Panc1 (cell line): Measurements from ENCODE around the gene MAP2K6. TPM values are rescaled to one million over a fixed set of nuclear protein-coding genes. Genes with fewer than 3 reads are reported as not detected.

ENCODE experiments used
- ATAC-seq: fragments of 200-7000 bp; cut with Tn5 transposase; 2 replicates; pipeline ENCODE4 v1.9.1; 2020; ENCODE audit warnings: mild to moderate bottlenecking, moderate library complexity
- BruUV-seq: library from RNA; stranded (reverse); fragments of 400-500 nt; replicated peaks from 2 replicates; lab custom pipeline; 2021; lab: Mats Ljungman, UMichigan
- CTCF ChIA-PET: fragments of 300-600 bp; sonication (Branson Sonifier 250); formaldehyde crosslinking; loops from one replicate; lab custom pipeline; 2022; ENCODE audit warnings: antibody characterized with exemption; lab: Charles Lee
- POLR2A ChIA-PET: fragments of 300-600 bp; sonication (Branson Sonifier 250); formaldehyde crosslinking; loops from one replicate; lab custom pipeline; 2022; ENCODE audit warnings: antibody characterized with exemption; lab: Charles Lee
- DNase-seq: peaks from one replicate; pipeline ENCODE4 v3.0.0-alpha.2; 2010; ENCODE audit warnings: low read depth, low spot score
- H3K27ac ChIP-seq: 2 replicates; pipeline ENCODE4 v1.5.1; 2011; ENCODE audit warnings: mild to moderate bottlenecking, low read length, inconsistent platforms
- H3K27me3 ChIP-seq: fragments of 200-500 bp; sonication (Bioruptor generic); 2 replicates; pipeline ENCODE4 v1.6.0; 2014; ENCODE audit warnings: low read length, inconsistent platforms; ENCODE audit not compliant: control insufficient read depth, insufficient read depth
- H3K36me3 ChIP-seq: fragments of 200-500 bp; sonication (Bioruptor generic); 2 replicates; pipeline ENCODE4 v1.5.1; 2014; ENCODE audit warnings: inconsistent platforms, mild to moderate bottlenecking, low read length, moderate library complexity; ENCODE audit not compliant: control insufficient read depth, insufficient read depth
- H3K4me1 ChIP-seq: 2 replicates; pipeline ENCODE4 v1.5.1; 2011; ENCODE audit warnings: inconsistent platforms, mild to moderate bottlenecking, low read length, moderate library complexity; ENCODE audit not compliant: control insufficient read depth, insufficient read depth
- H3K4me3 ChIP-seq, 2 experiments: 2 replicates each; pipeline ENCODE4 v1.5.1; 2011 to 2012; ENCODE audit warnings: low read depth in 2 of 2, low read length in 2 of 2, mild to moderate bottlenecking in 2 of 2, inconsistent platforms in 1 of 2, moderate library complexity in 1 of 2
- H3K9me3 ChIP-seq: fragments of 200-500 bp; sonication (Bioruptor generic); 2 replicates; pipeline ENCODE4 v1.5.1; 2014; ENCODE audit warnings: low read depth, mild to moderate bottlenecking, inconsistent platforms, low read length, moderate library complexity; ENCODE audit not compliant: control insufficient read depth, insufficient read depth
- POLR2AphosphoS5 ChIP-seq: IDR thresholded peaks from 2 replicates; pipeline ENCODE4 v1.6.1; 2012; ENCODE audit warnings: mild to moderate bottlenecking, low read depth, low read length, moderate library complexity
- SIN3A ChIP-seq: IDR thresholded peaks from 2 replicates; pipeline ENCODE4 v1.6.1; 2012; ENCODE audit warnings: low read depth, mild to moderate bottlenecking, low read length, moderate library complexity, borderline replicate concordance; ENCODE audit not compliant: insufficient read depth
- TCF7L2 ChIP-seq: IDR thresholded peaks from 2 replicates; pipeline ENCODE4 v1.6.1; 2011; ENCODE audit warnings: mild to moderate bottlenecking, low read depth, low read length, inconsistent platforms
- in situ Hi-C: cut with HindIII; loops from 2 replicates; pipeline ENCODE4 v1.10.0; 2016; ENCODE audit warnings: low sequenced_read_pairs, low pct_unique_long_range_greater_than_20kb
- intact Hi-C: fragments of 100-400 bp; cut with micrococcal nuclease; formaldehyde crosslinking; loops from one replicate; pipeline ENCODE4 v1.10.0; 2022; ENCODE audit not compliant: unreplicated experiment
- total RNA-seq: library from RNA; stranded (reverse); gene quantifications from one replicate; pipeline ENCODE4 v1.2.1, GENCODE V29; 2021; ENCODE audit not compliant: unreplicated experiment
- TF ChIP-seq, protein P1 (sequence below): fragments of 450-650 bp; IDR thresholded peaks from 2 replicates; pipeline ENCODE4 v1.5.1; 2017; ENCODE audit warnings: mild to moderate bottlenecking
- TF ChIP-seq, protein P2 (sequence below), 2 experiments: IDR thresholded peaks; 2 replicates each; pipeline ENCODE4 v1.6.1; 2011 to 2012; ENCODE audit warnings: low read depth in 2 of 2, control low read depth in 1 of 2, low read length in 1 of 2, mild to moderate bottlenecking in 1 of 2, moderate library complexity in 1 of 2; ENCODE audit not compliant: insufficient read depth in 1 of 2

MAP2K6 gene
- total RNA-seq, 1 experiment from 2014 or later, result 11.8 TPM

DNA sequence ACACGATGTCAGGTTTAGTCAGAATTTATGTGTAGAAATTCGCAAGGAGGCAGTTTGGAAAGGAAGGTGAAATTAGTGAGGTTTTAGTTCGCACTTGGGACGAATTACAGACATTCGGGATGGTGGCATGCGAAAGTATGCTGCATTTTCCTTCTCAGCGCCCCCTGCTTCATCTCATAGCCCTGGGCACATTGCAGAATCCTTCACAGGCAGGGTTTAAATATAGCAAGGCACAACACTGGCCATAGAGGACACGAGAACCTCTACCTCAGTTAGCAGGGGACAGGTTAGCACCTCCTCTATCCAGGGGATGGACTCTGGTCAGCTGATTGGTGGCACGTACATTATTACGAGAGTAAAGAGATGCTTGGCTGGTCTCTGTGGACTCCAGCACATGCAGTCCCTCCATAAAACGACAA, 47.5 kb downstream of the MAP2K6 start:
- TF ChIP-seq SIN3A (no peak), TCF7L2 (no peak)
- TF ChIP-seq, protein P1, sequence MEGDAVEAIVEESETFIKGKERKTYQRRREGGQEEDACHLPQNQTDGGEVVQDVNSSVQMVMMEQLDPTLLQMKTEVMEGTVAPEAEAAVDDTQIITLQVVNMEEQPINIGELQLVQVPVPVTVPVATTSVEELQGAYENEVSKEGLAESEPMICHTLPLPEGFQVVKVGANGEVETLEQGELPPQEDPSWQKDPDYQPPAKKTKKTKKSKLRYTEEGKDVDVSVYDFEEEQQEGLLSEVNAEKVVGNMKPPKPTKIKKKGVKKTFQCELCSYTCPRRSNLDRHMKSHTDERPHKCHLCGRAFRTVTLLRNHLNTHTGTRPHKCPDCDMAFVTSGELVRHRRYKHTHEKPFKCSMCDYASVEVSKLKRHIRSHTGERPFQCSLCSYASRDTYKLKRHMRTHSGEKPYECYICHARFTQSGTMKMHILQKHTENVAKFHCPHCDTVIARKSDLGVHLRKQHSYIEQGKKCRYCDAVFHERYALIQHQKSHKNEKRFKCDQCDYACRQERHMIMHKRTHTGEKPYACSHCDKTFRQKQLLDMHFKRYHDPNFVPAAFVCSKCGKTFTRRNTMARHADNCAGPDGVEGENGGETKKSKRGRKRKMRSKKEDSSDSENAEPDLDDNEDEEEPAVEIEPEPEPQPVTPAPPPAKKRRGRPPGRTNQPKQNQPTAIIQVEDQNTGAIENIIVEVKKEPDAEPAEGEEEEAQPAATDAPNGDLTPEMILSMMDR, result no peak
- TF ChIP-seq, protein P2, sequence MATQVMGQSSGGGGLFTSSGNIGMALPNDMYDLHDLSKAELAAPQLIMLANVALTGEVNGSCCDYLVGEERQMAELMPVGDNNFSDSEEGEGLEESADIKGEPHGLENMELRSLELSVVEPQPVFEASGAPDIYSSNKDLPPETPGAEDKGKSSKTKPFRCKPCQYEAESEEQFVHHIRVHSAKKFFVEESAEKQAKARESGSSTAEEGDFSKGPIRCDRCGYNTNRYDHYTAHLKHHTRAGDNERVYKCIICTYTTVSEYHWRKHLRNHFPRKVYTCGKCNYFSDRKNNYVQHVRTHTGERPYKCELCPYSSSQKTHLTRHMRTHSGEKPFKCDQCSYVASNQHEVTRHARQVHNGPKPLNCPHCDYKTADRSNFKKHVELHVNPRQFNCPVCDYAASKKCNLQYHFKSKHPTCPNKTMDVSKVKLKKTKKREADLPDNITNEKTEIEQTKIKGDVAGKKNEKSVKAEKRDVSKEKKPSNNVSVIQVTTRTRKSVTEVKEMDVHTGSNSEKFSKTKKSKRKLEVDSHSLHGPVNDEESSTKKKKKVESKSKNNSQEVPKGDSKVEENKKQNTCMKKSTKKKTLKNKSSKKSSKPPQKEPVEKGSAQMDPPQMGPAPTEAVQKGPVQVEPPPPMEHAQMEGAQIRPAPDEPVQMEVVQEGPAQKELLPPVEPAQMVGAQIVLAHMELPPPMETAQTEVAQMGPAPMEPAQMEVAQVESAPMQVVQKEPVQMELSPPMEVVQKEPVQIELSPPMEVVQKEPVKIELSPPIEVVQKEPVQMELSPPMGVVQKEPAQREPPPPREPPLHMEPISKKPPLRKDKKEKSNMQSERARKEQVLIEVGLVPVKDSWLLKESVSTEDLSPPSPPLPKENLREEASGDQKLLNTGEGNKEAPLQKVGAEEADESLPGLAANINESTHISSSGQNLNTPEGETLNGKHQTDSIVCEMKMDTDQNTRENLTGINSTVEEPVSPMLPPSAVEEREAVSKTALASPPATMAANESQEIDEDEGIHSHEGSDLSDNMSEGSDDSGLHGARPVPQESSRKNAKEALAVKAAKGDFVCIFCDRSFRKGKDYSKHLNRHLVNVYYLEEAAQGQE (IDR thresholded peaks at IDR 0.05; ENCODE audit: insufficient read depth in 1 of 2, low read depth in 2 of 2, low read length in 1 of 2), result no peak
- ATAC-seq (no peak), DNase-seq (no peak)
- Histone ChIP-seq H3K36me3 (no peaks in the 10 kb centered on the region), H3K27ac (no peak overlapping the region), H3K4me1 (no peaks in the 10 kb centered on the region), H3K9me3 (no peaks in the 10 kb centered on the region), H3K4me3 (no peak overlapping the region), H3K27me3 (no peaks in the 10 kb centered on the region)
- ChIA-PET CTCF (no interaction called here), POLR2A (no interaction called here)
- in situ Hi-C loops, result no loop called here
- BruUV-seq, result no TSS peak
- intact Hi-C loops, result no loop called here

DNA sequence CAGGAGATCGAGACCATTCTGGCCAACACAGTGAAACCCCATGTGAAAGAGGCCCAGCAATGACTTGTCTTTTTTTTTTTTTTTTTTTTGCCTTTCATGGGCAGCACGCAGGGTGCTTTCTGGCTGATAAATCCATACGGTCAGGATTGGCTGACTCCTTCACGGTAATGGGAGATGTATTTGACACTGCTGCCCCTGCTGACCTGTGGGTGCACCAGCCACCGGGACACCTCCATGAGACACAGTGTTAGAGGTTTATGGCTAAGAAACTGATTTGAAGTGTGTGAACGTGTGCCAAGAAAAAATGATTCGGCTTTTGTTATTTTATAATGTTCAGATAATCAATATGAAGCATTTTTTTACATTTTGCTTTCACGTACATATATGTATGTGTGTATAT, 48.4 kb downstream of the MAP2K6 start:
- H3K36me3 ChIP-seq, result no peaks in the 10 kb centered on the region
- TF ChIP-seq, protein P2 (IDR thresholded peaks at IDR 0.05; ENCODE audit: insufficient read depth in 1 of 2, low read depth in 2 of 2, low read length in 1 of 2), result no peak
- TF ChIP-seq POLR2AphosphoS5 (no peak), TCF7L2 (no peak), SIN3A (no peak)
- TF ChIP-seq, protein P1, result no peak
- no peak overlapping the region for H3K4me3 ChIP-seq
- DNase-seq, result no peak
- H3K9me3 ChIP-seq, result no peaks in the 10 kb centered on the region
- intact Hi-C loops (no loop called here), in situ Hi-C loops (no loop called here)
- ATAC-seq, result no peak
- H3K27me3 ChIP-seq, result no peaks in the 10 kb centered on the region
- BruUV-seq, result no TSS peak
- H3K27ac ChIP-seq, result no peak overlapping the region
- CTCF ChIA-PET, result no interaction called here
- POLR2A ChIA-PET, result no interaction called here
- H3K4me1 ChIP-seq, result no peaks in the 10 kb centered on the region
